Peyer's patch (tissue), 4 donors: ENCODE results near the gene ETV4.

Experiments used
- POLR2A ChIP-seq, 2 donors: fragments of 450-650 bp; IDR thresholded peaks; one replicate each; pipeline ENCODE4 v1.5.1; 2017; ENCODE audit warnings: antibody characterized with exemption in 2 of 2, mild to moderate bottlenecking in 2 of 2, moderate library complexity in 2 of 2
- TF ChIP-seq, protein P1 (sequence below), 6 experiments: fragments of 450-650 bp in 4 of 6; fragments of 200-600 bp in 2 of 6; sonication (generic) in 1 of 6; IDR thresholded peaks; one replicate each; pipeline ENCODE4 v1.5.1; 2017 to 2019; ENCODE audit warnings: antibody characterized with exemption in 6 of 6, mild to moderate bottlenecking in 3 of 6, moderate library complexity in 1 of 6

DNA sequence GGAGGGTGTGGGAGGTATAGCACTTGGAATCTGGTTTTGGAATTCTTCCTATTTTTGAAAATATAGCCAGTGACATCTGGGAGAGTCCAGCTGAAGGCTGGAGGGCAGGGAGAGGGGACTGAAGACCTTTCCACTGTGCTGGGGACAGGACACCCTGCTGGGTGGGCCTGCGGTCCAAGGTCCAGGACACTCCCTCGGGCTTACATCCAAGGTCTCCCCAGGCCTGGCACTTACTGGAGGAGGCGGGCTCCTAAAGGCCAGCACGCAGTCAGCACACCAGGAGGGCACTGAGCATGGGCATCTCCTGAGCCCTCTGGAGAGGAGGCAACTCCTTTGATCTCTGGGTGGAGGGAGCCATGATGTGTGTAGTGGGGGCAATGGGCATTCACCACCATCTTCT is 35.5 kb upstream of the ETV4 start:
- TF ChIP-seq POLR2A (IDR thresholded peaks at IDR 0.05), result peak in 1 of 2 donors; percentile 16
- TF ChIP-seq, protein P1, sequence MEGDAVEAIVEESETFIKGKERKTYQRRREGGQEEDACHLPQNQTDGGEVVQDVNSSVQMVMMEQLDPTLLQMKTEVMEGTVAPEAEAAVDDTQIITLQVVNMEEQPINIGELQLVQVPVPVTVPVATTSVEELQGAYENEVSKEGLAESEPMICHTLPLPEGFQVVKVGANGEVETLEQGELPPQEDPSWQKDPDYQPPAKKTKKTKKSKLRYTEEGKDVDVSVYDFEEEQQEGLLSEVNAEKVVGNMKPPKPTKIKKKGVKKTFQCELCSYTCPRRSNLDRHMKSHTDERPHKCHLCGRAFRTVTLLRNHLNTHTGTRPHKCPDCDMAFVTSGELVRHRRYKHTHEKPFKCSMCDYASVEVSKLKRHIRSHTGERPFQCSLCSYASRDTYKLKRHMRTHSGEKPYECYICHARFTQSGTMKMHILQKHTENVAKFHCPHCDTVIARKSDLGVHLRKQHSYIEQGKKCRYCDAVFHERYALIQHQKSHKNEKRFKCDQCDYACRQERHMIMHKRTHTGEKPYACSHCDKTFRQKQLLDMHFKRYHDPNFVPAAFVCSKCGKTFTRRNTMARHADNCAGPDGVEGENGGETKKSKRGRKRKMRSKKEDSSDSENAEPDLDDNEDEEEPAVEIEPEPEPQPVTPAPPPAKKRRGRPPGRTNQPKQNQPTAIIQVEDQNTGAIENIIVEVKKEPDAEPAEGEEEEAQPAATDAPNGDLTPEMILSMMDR (IDR thresholded peaks at IDR 0.05), result peak in 1 of 6 experiments; percentile 36
